SU-DHL-6 (cell line): ENCODE results near the gene ABHD3.

ENCODE experiments used
- EZH2phosphoT487 ChIP-seq: fragments of 200-600 bp; sonication (generic), shearing (Covaris generic); conservative IDR thresholded peaks from 2 replicates; pipeline ENCODE4 v1.6.1; 2018; ENCODE audit warnings: mild to moderate bottlenecking, antibody characterized with exemption, low read length, moderate library complexity, mixed read lengths
- TF ChIP-seq, protein P1 (sequence below): fragments of 200-600 bp; sonication (generic); IDR thresholded peaks from one replicate; pipeline ENCODE4 v1.5.1; 2017; ENCODE audit warnings: antibody characterized with exemption, mild to moderate bottlenecking, low read length, moderate library complexity; ENCODE audit not compliant: insufficient read depth, poor library complexity, severe bottlenecking

- TF ChIP-seq, protein P1, sequence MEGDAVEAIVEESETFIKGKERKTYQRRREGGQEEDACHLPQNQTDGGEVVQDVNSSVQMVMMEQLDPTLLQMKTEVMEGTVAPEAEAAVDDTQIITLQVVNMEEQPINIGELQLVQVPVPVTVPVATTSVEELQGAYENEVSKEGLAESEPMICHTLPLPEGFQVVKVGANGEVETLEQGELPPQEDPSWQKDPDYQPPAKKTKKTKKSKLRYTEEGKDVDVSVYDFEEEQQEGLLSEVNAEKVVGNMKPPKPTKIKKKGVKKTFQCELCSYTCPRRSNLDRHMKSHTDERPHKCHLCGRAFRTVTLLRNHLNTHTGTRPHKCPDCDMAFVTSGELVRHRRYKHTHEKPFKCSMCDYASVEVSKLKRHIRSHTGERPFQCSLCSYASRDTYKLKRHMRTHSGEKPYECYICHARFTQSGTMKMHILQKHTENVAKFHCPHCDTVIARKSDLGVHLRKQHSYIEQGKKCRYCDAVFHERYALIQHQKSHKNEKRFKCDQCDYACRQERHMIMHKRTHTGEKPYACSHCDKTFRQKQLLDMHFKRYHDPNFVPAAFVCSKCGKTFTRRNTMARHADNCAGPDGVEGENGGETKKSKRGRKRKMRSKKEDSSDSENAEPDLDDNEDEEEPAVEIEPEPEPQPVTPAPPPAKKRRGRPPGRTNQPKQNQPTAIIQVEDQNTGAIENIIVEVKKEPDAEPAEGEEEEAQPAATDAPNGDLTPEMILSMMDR = no peak
- TF ChIP-seq EZH2phosphoT487 = no peak
Observed at GRCh38 chr18:21700528-21701075, 4.0 kb downstream of the ABHD3 start.
